ENCODE data around the gene CCSAP. TPM values are rescaled to one million over a fixed set of nuclear protein-coding genes. Genes with fewer than 3 reads are reported as not detected.

Gene CCSAP
- total and polyA plus RNA-seq, 2 of the 4 experiments (the other 2 are of a cell fraction) = 2.3 to 3.8 TPM

DNA sequence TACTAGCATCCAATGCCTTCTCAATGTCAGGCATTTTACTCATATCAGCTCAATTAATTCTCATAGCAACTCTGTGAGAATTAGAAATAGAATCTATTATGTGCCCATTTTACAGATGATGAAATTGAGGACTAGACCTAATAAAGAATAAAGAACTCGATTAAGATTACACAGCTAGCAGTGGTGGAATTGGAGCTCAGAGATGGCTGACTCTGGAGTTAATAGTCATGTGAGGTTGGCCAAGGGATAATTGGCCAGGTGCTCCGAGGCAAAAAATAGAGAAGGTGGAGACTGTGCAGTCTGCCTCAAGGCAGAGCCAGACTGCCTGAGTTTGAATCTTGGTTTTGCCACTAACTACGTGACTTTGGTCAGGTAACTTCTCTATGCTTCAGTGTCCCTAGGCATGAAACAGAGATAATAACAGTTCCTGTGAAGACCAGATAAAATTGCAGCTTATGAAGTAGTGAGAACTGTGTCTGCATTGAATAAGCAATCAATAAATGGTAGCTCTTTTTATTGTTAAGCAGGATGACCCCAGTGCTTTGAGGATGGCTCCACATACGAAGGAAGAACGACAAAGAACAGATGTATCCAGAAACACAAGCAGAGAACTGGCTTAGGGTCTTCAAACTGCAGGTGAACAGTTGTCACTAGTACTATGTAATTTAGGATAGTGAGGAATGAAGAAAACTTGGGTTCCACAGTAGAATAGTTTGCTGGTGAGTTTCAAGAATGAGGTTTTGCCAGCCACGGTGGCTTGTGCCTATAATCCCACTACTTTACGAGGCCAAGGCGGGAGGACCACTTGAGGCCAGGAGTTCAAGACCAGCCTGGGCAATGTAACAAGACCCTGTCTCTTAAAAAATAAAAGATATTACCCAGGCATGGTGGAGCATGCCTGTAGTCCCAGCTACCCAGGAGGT is 6.9 kb upstream of the CCSAP start:
- Histone ChIP-seq H3K9ac (ENCODE audit: low read depth, low read length) (no peak overlapping the region), H2AK9ac (replicated peaks; ENCODE audit: low read depth, low read length, poor library complexity) (no peak overlapping the region), H3K23ac (ENCODE audit: low read depth, low read length) (no peak overlapping the region), H3K18ac (ENCODE audit: low read depth, low read length) (no peak overlapping the region), H2BK15ac (ENCODE audit: low read depth, low read length) (no peak overlapping the region), H2AK5ac (ENCODE audit: low read depth, low read length) (no peak overlapping the region), H3K9me1 (ENCODE audit: insufficient read depth, low read length) (no peaks in the 10 kb centered on the region), H3K14ac (replicated peaks; ENCODE audit: low read depth, low read length) (no peak overlapping the region), H2BK5ac (ENCODE audit: low read depth, low read length, poor library complexity, severe bottlenecking) (no peak overlapping the region), H3K27ac (ENCODE audit: insufficient read depth, low read length) (no peak overlapping the region), H3K56ac (ENCODE audit: extremely low read depth, insufficient read depth, low read length) (no peak overlapping the region), H2BK120ac (ENCODE audit: low read depth, low read length) (no peak overlapping the region), H4K5ac (ENCODE audit: low read depth, low read length) (no peak overlapping the region), H3K36me3 (ENCODE audit: control insufficient read depth, insufficient read depth, low read length) (no peaks in the 10 kb centered on the region), H3K79me1 (ENCODE audit: low read depth in 1 of 2, low read length in 2 of 2) (no peaks in the 10 kb centered on the region), H4K91ac (ENCODE audit: insufficient read depth, low read depth, low read length) (no peak overlapping the region), H3K27me3 (ENCODE audit: control insufficient read depth, insufficient read depth, low read length) (peaks cover 19% of the 10 kb centered on the region), H3K4me2 (ENCODE audit: low read depth, low read length) (no peak overlapping the region), H4K8ac (ENCODE audit: low read depth in 2 of 2, low read length in 2 of 2) (no peak overlapping the region), H4K20me1 (ENCODE audit: insufficient read depth, low read length) (no peaks in the 10 kb centered on the region), H3K4me1 (ENCODE audit: control insufficient read depth, insufficient read depth, low read length) (no peaks in the 10 kb centered on the region), H3K9me3 (ENCODE audit: control insufficient read depth, insufficient read depth, low read length) (0 out of 2 replicates have a peak, but pooled peaks cover 4% of the 10 kb centered on the region), H2AFZ (replicated peaks; ENCODE audit: low read length, poor library complexity) (no peak overlapping the region), H3K4ac (ENCODE audit: low read depth, low read length) (no peak overlapping the region), H3K4me3 (ENCODE audit: insufficient read depth, low read depth, low read length) (no peak overlapping the region), H2BK20ac (ENCODE audit: low read depth, low read length) (no peak overlapping the region)
- in situ Hi-C loops (cut with MboI; ENCODE audit: low sequenced_read_pairs) = no loop called here
- intact Hi-C loops (cut with micrococcal nuclease) = loop anchor here (5.0 kb wide), 1 partner anchor 58 kb away; no protein-coding TSS in a partner anchor
- dilution Hi-C loops (cut with HindIII; ENCODE audit: low sequenced_read_pairs, unreplicated experiment) = no loop called here
- ChIA-PET POLR2A (ENCODE audit: unreplicated experiment) (no interaction called here), CTCF (interaction anchor here (0.6 kb wide), 1 partner anchor 176 kb away, joined by 3 read pairs; no protein-coding TSS in a partner anchor)
- 91% methylated on average over 5 of the region's 8 CpGs; no CpG with 5 or more reads in 1 of the 2 experiments for WGBS, 2 experiments (ENCODE audit: extremely low coverage in 2 of 2, insufficient read length in 1 of 2)
- no TSS peak for BruUV-seq (replicated peaks)
- TF ChIP-seq BHLHE40 (IDR thresholded peaks at IDR 0.05; ENCODE audit: low read depth, low read length) = no peak
- no peak for TF ChIP-seq FOS (IDR thresholded peaks at IDR 0.05; ENCODE audit: low read depth, low read length)
- TF ChIP-seq MXI1 (IDR thresholded peaks at IDR 0.05; ENCODE audit: borderline replicate concordance, low read depth, low read length) = no peak
- TF ChIP-seq USF2 (IDR thresholded peaks at IDR 0.05; ENCODE audit: low read depth, low read length) = no peak
- TF ChIP-seq CEBPB (IDR thresholded peaks at IDR 0.05; ENCODE audit: low read depth, low read length) = no peak
- no peak for TF ChIP-seq CHD1 (IDR thresholded peaks at IDR 0.05; ENCODE audit: low read depth, low read length)
- TF ChIP-seq NFE2L2 (IDR thresholded peaks at IDR 0.05; ENCODE audit: low read depth, low read length) = no peak
- TF ChIP-seq MAFK (IDR thresholded peaks at IDR 0.05; ENCODE audit: low read depth, low read length) = no peak
- no peak for TF ChIP-seq RCOR1 (IDR thresholded peaks at IDR 0.05; ENCODE audit: insufficient replicate concordance, low read length)
- DNase-seq = no peak
- no peak for ATAC-seq (ENCODE audit: low read depth)

Measured in IMR-90 (cell line).